HG03066 (cell line): ENCODE data around the gene NAA25.
A peak's percentile ranks its signal among the peaks of the same experiment; 100 is the strongest.
"Not testable (repeated sequence)": the region's sequence is repeated elsewhere in the genome, so short reads cannot be mapped to it uniquely, and the experiment has no call there.

ENCODE experiments used
- ATAC-seq: cut with Tn5 transposase; IDR thresholded peaks from one replicate; pipeline ENCODE4 v1.9.1; 2021; ENCODE audit warnings: low read depth; ENCODE audit not compliant: unreplicated experiment

Gene NAA25

DNA sequence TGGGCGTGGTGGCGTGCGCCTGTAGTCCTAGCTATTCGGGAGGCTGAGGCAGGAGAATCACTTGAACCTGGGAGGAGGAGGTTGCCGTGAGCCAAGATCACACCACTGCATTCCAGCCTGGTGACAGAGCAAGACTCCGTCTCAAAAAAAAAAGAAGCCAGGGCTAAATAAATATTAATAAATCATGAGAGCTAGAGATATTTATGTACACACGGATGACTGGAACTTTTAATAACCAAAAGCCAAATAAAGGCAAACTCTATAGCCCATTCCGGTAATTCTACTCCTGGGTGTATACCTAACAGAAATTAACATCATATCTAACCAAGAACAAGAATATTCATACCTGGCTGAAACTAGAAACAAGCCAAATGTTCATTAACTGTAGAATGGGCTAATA, 9.1 kb upstream of the NAA25 start:
- no peak for ATAC-seq

DNA sequence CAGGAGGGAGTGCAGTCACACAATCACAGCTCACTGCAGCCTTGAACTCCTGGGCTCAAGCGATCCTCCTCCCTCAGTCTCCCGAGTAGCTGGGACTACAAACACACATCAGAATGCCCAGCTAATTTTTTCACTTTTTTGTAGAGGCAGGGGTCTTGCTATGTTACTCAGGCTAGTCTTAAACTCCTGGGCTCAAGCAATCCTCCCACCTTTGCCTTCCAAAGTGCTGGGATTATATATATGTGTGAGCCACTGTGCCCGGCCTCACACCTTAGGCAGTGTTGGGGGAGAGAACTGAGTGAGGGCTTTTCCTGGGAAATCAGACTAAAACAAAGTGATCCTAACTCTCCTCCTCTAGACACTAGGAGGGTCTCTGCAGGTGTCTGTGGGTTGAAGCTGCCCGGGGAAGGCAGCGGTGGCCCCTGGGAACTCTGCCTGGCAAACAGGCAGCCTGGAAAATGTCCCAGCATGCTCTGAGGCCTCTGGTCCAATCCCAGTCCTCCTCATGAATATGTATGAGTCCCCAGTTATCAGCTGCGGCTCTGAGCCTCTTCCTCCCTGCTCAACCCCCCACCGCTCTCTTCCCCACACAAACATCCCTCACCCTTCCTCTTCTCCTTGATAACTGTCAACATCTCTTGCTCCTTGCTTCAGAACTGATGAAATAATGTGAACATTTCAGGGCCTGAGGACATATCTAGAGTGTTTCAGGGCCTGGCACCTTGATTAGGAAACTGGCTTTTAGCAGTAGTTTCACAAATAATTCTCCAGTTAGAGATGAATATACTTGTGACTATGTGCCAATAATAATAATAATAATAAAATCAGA, 7.9 kb upstream of the NAA25 start:
- no peak for ATAC-seq

DNA sequence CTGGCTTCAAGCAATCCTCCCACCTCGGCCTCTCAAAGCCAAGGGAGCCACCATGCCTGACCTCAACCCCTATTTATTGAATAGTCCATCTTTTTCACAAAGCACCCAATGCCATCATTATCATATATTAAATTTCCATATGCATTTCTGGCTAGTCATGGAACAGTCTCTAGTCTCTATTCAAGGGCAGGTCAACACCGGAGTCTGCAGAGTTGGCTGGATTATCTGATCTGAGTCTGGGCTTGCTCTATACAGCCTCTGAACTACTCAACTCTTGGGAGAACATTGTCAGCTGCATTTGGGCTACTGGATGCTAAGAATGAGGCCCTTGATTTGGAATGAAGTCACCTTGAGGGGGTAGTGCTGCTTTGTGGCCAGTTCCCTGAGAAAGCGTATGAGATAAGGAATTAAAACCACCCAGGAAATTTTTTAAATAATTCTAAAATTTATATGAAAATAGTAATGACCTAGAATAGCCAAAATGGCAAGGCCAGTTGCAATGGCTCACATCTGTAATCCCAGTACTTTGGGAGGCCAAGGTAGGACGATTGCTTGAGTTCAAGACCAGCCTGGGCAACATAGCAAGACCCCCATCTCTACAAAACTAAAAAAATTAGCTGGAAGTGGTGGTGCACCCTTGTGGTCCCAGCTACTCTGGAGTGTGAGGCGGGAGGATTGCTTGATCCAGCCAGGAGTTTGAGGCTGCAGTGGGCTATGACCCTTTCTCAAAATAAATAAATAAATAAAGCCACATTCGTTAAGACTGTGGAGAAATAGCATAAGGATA, 6.9 kb upstream of the NAA25 start:
- no peak for ATAC-seq

DNA sequence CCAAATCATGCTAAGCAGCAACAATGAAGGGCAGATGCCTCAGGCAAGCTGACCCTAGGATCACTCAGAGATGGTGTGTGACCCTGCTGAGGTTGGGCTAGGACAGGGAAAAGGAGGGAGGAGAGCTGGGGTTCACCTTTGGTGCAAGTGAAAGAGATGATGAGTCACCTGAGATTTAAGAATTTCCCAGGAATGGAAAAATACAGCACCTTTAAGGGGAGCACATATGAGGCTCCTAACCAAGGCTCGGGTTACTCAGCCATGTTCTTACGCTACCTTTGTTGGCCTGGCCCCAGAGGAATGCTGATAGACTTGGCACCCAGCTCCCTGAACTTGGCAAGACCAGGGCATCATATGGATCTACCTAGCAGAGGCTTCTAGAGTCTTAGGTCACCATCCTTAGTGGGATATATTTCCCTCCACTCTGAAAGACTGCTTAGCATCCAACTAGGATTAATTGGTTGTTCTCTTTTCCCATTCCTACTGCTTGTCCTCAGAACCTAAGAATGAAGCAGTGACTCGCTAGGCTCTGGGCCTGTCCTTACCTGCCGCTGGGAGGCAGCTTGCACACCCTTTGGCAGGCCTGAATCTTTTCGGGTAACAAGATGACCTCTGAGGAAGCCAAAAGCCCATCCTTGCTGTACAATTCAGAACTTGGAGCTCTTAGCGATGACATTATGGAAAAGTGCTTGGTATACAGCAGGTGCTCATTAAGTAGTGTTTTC, 4.0 kb upstream of the NAA25 start:
- ATAC-seq: no peak

DNA sequence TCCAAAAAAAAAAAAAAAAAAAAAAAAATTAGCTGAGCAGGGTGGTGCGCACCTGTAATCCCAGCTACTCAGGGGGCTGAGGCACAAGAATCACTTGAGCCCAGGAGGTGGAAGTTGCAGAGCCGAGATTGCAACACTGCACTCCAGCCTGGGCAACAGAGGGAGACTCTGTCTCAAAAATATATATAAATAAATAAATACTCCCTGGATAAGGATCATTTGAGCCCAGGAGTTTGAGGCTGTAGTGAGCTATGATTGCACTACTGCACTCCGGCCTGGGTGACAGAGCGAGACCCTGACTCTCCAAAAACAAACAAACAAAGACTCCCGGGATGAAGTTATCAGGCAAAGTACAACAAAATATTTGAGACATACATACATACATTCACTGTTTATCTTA, 3.3 kb upstream of the NAA25 start:
- no peak for ATAC-seq

DNA sequence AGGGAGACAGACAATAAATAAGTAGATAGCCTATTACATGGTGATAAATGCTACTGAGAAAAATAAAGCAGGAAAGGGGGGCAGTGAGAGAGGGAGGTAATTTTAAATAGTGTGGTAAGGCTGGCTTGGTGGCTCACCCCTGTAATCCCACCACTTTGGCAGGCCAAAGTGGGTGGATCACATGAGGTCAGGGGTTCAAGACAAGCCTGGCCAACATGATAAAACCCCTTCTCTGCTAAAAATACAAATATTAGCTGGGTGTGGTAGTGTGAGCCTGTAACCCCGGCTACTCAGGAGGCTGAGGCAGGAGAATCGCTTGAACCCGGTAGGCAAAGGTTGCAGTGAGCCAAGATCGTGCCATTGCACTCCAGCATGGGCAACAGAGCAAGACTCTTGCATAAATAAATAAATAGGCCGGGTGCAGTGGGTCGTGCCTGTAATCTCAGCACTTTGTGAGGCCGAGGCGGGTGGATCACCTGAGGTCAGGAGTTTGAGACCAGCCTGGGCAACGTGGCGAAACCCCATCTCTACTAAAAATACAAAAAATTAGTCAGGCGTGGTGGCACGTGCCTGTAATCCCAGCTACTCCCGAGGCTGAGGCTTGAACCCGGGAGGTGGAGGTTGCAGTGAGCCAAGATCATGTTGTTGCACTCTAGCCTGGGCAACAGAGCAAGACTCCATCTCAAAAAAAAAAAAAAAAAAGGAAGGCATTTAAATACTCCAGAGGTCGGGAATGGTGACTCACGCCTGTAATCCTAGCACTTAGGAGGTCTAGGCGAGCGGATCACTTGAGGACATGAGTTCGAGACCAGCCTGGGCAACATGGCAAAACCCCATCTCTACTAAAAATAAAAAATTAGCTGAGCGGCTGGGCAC, 2.4 kb upstream of the NAA25 start:
- ATAC-seq: not testable (repeated sequence)

DNA sequence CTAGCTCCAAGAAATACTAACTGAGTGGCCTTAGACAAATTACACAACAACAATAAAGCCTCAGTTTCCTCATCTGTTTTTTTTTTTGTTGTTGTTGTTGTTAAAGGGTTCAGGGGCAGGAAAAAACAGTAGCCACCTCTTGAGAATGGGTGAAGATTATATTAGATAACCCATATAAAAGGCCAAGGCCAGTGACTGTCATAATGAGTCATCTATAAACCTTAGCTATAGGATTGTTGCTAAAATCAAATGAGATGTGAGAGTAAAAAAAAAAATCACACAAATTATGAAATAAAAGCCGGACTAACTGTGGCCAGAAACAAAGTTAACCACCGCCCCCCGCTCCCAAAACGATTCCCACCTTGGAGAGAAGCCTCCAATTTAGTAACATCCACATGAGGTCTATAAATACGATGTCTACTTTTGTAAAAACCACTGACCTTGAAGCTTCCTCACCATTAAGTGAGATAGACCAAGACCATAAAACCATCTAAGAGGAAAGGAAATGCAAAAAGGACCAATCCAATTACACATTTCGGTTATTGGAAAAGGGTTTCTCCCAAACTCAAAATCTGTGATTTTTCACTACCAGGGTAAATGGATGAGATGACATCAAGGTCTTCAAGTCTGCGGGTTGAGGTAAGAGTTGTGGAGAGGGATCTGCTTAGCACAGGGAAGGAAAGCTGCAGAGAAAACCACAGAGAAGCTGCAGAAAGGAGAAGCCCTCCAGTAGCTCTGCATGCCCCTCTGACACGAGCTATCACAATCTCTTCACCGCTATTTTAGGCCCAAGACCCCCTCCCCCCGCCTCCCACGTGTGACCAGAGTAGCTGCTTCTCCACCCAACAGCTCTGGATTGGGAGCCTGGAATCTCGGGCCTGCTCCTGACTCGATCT, 1.0 kb downstream of the NAA25 start:
- ATAC-seq: no peak

DNA sequence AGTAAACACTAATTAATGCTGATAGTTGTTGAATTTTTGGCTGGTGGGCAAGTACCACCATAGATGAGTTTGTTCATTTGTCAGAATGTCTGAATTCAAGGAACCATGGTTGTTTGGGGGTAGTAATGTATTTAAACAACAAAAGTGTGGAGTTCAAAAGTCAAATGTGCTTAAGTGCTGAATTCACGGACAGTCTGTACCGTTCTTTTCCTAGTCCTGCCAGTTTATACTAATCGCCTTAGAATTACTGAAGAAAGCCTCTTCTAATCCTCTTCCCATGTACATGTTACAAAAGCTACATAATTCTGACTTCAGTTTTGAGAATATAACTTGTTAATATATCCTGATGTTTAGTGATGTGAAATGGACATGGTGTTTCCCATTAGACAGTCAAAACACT, 2.7 kb downstream of the NAA25 start:
- ATAC-seq: no peak

DNA sequence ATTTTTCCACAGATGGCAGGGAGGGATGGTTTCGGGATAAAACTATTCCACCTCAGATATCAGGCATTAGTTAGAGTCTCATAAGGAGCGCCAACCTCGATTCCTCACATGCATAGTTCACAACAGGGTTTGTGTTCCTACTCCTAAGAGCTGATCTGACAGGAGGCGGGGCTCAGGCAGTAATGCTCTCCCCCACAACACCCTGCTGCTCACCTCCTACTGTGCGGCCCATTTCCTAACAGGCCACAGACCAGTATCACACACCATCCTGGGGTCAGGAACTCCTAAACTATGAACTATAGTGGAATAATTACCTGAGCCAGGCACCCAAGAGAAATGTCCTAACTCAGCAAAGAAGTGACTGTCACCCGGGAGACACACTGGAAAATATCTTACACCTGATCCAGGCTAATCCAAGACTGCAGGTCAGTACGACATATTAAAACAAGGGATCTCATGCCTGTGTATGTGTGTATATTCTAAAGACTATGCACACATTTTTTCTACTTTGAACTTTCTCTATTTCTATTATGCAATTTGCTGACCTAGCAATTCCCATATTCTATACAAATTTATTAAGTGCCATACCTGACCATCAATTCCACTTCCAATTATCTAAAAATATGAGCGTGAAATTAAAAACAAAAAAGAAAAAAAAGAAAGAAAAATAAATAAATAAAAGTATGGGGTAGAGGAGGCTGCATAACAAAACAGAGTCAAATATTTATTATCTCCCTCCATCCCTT, 4.7 kb downstream of the NAA25 start:
- ATAC-seq: no peak

DNA sequence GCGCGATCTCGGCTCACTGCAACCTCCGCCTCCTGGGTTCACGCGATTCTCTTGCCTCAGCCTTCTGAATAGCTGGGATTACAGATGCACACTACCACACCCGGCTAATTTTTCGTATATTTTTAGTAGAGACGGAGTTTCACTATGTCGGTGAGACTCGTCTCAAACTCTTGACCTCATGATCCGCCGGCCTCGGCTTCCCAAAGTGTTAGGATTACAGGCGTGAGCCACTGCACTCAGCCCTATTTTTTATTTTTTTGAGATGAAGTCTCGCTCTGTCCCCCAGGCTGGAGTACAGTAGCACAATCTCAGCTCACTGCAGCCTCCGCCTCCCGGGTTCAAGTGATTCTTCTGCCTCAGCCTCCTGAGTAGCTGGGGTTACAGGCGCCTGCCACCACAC, 5.8 kb downstream of the NAA25 start:
- not testable (repeated sequence) for ATAC-seq

DNA sequence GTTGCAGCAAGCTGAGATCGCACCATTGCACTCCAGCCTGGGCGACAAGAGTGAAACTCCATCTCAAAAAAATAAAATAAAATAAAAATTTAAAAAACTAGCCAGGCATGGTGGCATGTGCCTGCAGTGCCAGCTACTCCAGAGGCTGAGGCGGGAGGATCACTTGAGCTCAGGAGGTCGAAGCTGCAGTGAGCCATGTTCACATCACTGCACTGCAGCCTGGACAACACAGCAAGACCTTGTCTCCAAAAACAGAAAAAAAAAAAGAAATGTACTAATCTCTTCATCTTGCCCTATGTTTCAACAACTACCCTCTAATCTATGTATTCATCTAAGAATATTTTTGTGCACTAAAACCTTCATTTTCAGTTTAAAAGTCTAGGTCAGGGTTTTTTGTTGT, 6.5 kb downstream of the NAA25 start:
- no peak for ATAC-seq

DNA sequence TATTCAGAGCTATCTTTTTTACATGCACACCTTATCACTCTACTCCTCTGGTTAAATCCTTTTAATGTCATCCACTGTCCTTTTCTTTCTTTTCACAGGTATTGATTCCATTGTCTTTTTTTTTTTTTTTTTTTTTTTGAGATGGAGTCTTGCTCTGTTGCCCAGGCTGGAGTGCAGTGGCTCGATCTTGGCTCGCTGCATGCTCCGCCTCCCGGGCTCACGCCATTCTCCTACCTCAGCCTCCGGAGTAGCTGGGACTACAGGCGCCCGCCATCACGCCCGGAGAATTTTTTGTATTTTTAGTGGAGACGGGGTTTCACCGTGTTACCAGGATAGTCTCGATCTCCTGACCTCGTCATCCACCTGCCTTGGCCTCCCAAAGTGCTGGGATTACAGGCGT, 8.1 kb downstream of the NAA25 start:
- not testable (repeated sequence) for ATAC-seq

DNA sequence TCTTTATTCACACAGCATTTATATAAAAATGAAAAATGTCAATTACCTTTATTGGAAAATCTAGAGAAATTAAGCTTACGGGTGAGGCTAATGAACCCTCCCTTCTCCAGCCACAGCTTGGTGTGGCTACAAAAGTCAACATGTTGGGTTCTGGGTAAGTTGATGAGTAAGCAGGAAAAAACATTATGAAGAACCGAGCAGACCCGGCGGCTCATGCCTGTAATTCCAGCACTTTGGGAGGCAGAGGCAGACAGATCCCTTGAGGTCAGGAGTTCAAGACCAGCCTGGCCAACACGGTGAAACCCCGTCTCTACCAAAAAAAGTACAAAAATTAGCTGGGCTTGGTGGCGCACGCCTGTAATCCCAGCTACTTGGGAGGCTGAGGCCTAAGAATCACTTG, 10.9 kb downstream of the NAA25 start:
- ATAC-seq: no peak

DNA sequence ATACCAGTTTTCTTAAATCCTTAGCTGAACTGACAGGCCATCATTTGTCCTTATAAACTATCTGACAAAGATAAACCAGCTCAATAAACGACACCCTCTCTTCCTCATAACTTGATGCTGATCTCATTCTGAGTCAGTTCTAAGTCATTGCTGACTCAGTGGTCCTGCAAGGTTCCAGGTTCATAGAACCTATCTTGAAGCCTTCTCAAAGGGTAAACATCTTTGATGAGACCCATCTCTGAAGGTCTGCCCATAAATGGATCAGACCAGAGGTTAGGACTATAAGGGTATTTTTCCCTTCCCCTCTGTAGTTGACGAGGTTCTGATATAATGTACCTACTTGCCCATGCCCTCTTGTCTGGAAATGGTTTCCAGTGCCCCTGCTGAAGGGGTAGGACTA, 11.9 kb downstream of the NAA25 start:
- ATAC-seq: no peak

DNA sequence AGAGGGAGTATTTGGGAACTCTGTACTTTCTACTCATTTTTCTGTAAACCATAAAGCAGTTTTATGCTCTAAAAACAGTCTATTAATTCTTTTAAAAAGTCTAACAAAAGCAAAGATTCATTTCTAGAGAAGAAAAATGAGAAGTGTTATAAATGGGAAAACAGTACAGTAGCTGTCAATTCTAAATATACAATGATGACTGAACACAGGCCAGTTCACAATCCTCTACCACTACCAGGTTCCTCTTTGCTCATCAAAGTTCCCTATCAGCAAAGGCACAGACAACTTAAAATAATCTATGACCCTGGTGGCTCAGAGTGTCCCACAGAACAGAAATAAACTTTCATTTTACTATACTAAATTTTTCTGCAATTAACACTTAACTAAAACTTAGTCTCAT, 12.5 kb downstream of the NAA25 start:
- peak; percentile 77 for ATAC-seq

DNA sequence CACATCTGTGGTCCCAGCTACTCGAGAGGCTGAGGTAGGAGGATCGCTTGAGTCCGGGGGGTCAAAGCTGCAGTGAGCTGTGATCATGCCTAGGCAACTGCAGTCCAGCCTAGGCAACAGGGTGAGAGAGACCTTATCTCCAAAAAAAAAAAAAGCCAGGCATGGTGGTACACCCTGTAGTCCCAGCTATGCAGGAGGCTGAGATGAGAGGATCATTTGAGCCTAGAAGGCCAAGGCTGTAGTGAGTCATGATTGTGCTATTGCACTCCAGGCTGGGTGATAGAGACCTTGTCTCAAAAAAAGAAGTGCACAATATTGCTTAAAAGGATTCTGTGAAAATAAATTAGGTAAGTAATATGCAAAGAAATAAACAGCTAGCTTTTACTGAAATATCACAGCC, 17.0 kb downstream of the NAA25 start:
- no peak for ATAC-seq

DNA sequence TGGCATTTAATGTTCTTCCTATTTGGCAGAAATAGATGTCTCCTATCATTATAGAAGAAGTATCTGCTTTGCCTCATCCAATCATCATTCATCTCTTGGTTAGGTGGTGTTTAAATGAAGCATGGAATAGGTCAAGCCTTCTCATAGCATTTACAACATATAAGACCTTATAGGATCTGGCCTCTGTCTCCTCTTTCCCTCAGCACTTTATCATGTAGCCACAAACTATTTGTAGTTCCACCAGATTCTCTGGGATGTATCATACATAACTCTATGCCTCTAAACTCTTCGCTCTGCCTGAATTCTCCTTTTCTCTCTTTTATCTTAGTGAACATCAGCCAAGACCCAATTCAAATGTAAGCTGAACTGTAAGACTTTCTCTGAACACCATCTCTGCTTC, 20.7 kb downstream of the NAA25 start:
- no peak for ATAC-seq

DNA sequence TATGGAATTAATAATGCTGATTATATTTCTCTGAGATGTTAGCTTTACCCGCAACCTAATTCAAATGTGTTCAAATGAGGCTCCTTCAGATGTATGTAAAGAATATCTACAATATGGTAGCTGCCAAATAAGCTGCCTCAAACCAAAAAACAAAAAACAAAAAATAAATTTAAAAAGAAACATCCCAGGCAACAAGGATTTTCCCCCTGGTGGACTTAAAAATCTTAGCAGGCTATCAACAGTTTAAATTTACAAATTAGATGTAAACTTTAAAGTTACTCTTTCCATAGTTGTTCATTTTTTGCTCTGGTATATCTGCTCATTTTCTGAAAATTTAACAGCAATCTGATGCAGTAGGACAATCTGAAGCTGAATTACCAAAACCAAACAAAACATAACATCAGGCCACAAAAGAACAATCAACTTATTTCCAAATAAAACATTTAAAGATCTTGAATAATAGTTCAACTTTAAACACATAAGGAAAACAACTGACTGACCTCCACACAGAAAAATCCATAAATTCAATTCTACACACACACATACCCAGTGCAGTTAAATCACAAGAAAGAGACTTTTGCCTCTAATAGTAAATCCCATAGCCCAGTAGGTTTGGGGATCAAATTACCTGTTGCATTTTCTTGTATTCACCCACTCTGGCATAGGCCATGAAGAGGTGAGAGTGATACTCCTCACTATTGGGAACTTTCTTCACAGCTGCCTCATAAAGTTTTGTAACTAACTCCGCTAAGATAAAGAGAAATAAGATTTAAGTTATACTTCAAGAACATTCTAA, 21.3 kb downstream of the NAA25 start:
- no peak for ATAC-seq
